GM23248 (cell line): Measurements from ENCODE around the gene NTHL1. TPM values are rescaled to one million over a fixed set of nuclear protein-coding genes. Genes with fewer than 3 reads are reported as not detected.

Source experiments
- DNase-seq: peaks from one replicate; pipeline ENCODE4 v3.0.0-alpha.2; 2015
- H2AFZ ChIP-seq: fragments of 200-600 bp; sonication (generic); 2 replicates; pipeline ENCODE4 v1.6.1; 2016; ENCODE audit warnings: antibody characterized with exemption
- H3F3A ChIP-seq: fragments of 200-600 bp; sonication (generic); 2 replicates; pipeline ENCODE4 v1.6.1; 2016; ENCODE audit warnings: mild to moderate bottlenecking, antibody characterized with exemption, mixed run types; ENCODE audit not compliant: insufficient read depth
- H3K27ac ChIP-seq: fragments of 200-600 bp; sonication (generic); 2 replicates; pipeline ENCODE4 v1.5.1; 2016; ENCODE audit warnings: mild to moderate bottlenecking
- H3K27me3 ChIP-seq: fragments of 200-600 bp; sonication (generic); replicated peaks from 2 replicates; pipeline ENCODE4 v1.6.1; 2016; ENCODE audit warnings: mild to moderate bottlenecking; ENCODE audit not compliant: insufficient read depth
- H3K36me3 ChIP-seq: fragments of 200-600 bp; sonication (generic); 2 replicates; pipeline ENCODE4 v1.6.1; 2016; ENCODE audit warnings: low read depth, mild to moderate bottlenecking
- H3K4me1 ChIP-seq: fragments of 200-600 bp; sonication (generic); 2 replicates; pipeline ENCODE4 v1.6.1; 2016; ENCODE audit warnings: mild to moderate bottlenecking; ENCODE audit not compliant: insufficient read depth
- H3K4me2 ChIP-seq: fragments of 200-600 bp; sonication (generic); one replicate; pipeline ENCODE4 v1.6.1; 2016; ENCODE audit warnings: mild to moderate bottlenecking; ENCODE audit not compliant: unreplicated experiment
- H3K4me3 ChIP-seq: fragments of 200-600 bp; sonication (generic); 2 replicates; pipeline ENCODE4 v1.5.1; 2016; ENCODE audit warnings: mild to moderate bottlenecking
- H3K79me2 ChIP-seq: fragments of 200-600 bp; sonication (generic); 2 replicates; pipeline ENCODE4 v1.6.1; 2016; ENCODE audit warnings: mild to moderate bottlenecking; ENCODE audit not compliant: insufficient read depth
- H3K9ac ChIP-seq: fragments of 200-600 bp; sonication (generic); 2 replicates; pipeline ENCODE4 v1.6.1; 2016; ENCODE audit warnings: mild to moderate bottlenecking
- H3K9me2 ChIP-seq: fragments of 200-600 bp; sonication (generic); 2 replicates; pipeline ENCODE4 v1.6.1; 2016; ENCODE audit warnings: mixed run types, mild to moderate bottlenecking, moderate library complexity; ENCODE audit not compliant: insufficient read depth
- H3K9me3 ChIP-seq: fragments of 200-600 bp; sonication (generic); one replicate; pipeline ENCODE4 v1.6.1; 2017; ENCODE audit warnings: low read depth
- H4K20me1 ChIP-seq: fragments of 200-600 bp; sonication (generic); 2 replicates; pipeline ENCODE4 v1.6.0; 2016; ENCODE audit not compliant: insufficient read depth
- EZH2 ChIP-seq: fragments of 200-600 bp; sonication (generic); IDR thresholded peaks from 2 replicates; pipeline ENCODE4 v1.6.1; 2018; ENCODE audit warnings: antibody characterized with exemption, mild to moderate bottlenecking; ENCODE audit not compliant: insufficient read depth, poor library complexity, severe bottlenecking
- EZH2phosphoT487 ChIP-seq: fragments of 200-600 bp; sonication (generic); IDR thresholded peaks from 2 replicates; pipeline ENCODE4 v1.6.1; 2018; ENCODE audit warnings: antibody characterized with exemption, moderate library complexity, mild to moderate bottlenecking, low read depth; ENCODE audit not compliant: insufficient read depth
- WGBS, 2 experiments: methylation state at CpG; one replicate each; pipeline ENCODE4 v1.1.6; 2015 to 2017; ENCODE audit warnings: low lambda C conversion rate in 2 of 2, low coverage in 1 of 2; ENCODE audit errors: missing lambda C conversion rate in 2 of 2; 5-methylcytosine and 5-hydroxymethylcytosine counted together
- in situ Hi-C: fragments of 300-500 bp; cut with MboI; formaldehyde crosslinking; loops from 2 replicates; pipeline ENCODE4 v1.15.0; 2020
- polyA plus RNA-seq: library from polyadenylated mRNA; unstranded; fragments of >200 nt; fragmentation: Nextera tagmentation; extraction: Ambion mirVana; gene quantifications from 2 replicates; pipeline ENCODE4 v1.2.1, GENCODE V29; 2016
- total RNA-seq: library from RNA; depleted of rRNA; stranded (reverse); fragments of >200 nt; shearing (Covaris generic); gene quantifications from 2 replicates; pipeline ENCODE4 v1.2.3, GENCODE V29; 2014

NTHL1 gene
- total and polyA plus RNA-seq, 2 experiments from 2014 or later = 20.3 to 22.8 TPM

DNA sequence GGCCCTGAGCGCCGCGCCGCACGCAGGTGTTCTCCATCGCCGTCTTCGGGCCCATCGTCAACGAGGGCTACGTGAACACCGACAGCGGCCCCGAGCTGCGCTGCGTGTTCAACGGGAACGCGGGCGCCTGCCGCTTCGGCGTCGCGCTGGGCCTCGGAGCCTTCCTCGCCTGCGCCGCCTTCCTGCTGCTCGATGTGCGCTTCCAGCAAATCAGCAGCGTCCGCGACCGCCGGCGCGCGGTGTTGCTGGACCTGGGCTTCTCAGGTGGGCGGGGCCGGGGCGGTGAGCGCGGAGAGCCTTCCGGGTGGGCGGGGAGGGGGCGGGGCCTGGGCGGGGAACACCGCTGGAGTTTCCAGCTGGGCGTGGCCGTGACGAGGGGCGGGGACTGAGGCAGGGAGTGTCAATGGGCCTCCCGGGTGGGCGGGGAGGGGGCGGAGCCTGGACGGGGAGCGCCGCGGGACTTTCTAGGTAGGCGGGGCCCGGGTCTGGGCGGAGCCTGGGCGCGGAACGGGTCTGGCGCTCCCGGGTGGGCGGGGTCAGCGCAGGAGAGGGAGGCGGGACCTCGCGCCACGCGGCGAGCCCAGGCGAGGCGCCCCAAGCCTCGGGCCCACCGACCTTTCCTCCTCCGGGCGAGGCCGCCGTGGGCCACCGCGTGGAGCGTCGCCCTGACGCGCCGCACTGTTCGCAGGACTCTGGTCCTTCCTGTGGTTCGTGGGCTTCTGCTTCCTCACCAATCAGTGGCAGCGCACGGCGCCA lies 55.5 kb downstream of the NTHL1 start:
- H3K9me2 ChIP-seq = no peaks in the 10 kb centered on the region
- H3F3A ChIP-seq = peaks cover 31% of the 10 kb centered on the region
- H3K27ac ChIP-seq = no peak overlapping the region
- H3K9me3 ChIP-seq = no peaks in the 10 kb centered on the region
- TF ChIP-seq EZH2 (no peak), EZH2phosphoT487 (no peak)
- H3K4me1 ChIP-seq = peaks cover 12% of the 10 kb centered on the region
- no peak overlapping the region for H3K4me2 ChIP-seq
- no peaks in the 10 kb centered on the region for H4K20me1 ChIP-seq
- 9 to 12% methylated on average over 52 to 85 of the region's 96 CpGs for WGBS, 2 experiments
- 0 out of 2 replicates have a peak overlapping the region, but pooled peaks have one; percentile 27 for H3K4me3 ChIP-seq
- peak; percentile 92 for DNase-seq
- 0 out of 2 replicates have a peak, but pooled peaks cover 3% of the 10 kb centered on the region for H3K36me3 ChIP-seq
- in situ Hi-C loops = no loop called here
- H3K27me3 ChIP-seq = peaks cover 21% of the 10 kb centered on the region; the same call in 1 of the 2 replicates
- no peaks in the 10 kb centered on the region for H3K79me2 ChIP-seq
- H2AFZ ChIP-seq = peak overlapping the region; percentile 49; the same call in 1 of the 2 replicates
- no peak overlapping the region for H3K9ac ChIP-seq

DNA sequence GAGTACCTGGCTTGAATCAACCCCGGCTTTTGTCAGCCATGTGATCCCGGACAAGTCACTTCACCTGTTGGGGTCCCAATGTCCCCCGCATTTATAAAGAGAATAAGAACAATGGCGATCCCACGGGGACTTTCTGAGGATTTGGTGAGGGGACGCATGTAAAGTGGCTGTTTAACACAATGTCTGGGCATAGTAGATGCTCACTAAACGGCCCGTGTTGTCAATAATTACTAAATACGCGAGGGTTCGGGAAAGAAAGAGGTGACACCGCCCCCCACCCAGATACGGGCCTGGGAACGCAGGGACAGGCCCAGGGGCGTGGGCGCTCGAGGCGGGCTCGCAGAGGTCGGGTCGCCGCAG lies 56.1 kb downstream of the NTHL1 start:
- Histone ChIP-seq H3K27ac (no peak overlapping the region), H3K4me3 (0 out of 2 replicates have a peak overlapping the region, but pooled peaks have one; percentile 27), H3K36me3 (0 out of 2 replicates have a peak, but pooled peaks cover under 1% of the 10 kb centered on the region), H3K79me2 (no peaks in the 10 kb centered on the region), H4K20me1 (no peaks in the 10 kb centered on the region), H3K9me2 (no peaks in the 10 kb centered on the region), H3K4me1 (peaks cover 6% of the 10 kb centered on the region), H3K27me3 (peaks cover 21% of the 10 kb centered on the region; the same call in 1 of the 2 replicates), H3K4me2 (no peak overlapping the region), H3F3A (peaks cover 25% of the 10 kb centered on the region), H3K9ac (no peak overlapping the region), H3K9me3 (no peaks in the 10 kb centered on the region), H2AFZ (peak overlapping the region; percentile 22; the same call in 1 of the 2 replicates)
- no peak for DNase-seq
- WGBS, 2 experiments = 15 to 19% methylated on average over 22 of the region's 22 CpGs
- in situ Hi-C loops = no loop called here
- no peak for TF ChIP-seq EZH2phosphoT487
- peak; percentile 40 for TF ChIP-seq EZH2

DNA sequence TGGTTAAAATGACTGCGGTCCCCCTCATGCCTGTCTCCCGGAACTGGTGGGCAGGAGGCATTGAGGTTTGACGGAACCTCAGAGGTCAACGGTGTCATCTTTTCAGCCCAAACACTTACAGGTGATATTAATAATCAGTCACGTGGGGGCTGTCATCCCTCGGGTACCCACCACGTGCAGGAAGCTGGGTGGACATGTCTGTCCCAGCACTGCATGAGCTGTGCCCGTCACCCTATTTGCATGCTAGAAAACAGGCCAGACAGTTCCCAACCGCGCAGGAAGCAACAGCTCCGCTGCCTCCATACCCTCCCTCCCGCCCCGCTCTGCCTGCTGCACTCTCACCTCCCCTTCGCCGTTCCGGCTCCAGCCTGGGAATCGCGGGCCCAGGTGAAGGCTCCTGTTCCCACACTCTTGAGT lies 56.5 kb downstream of the NTHL1 start:
- Histone ChIP-seq H3K27me3 (peaks cover 21% of the 10 kb centered on the region; the same call in 1 of the 2 replicates), H2AFZ (no peak overlapping the region), H3K79me2 (no peaks in the 10 kb centered on the region), H3K9me2 (no peaks in the 10 kb centered on the region), H3K27ac (no peak overlapping the region), H3K4me2 (no peak overlapping the region), H3F3A (peaks cover 21% of the 10 kb centered on the region), H3K36me3 (no peaks in the 10 kb centered on the region), H3K4me3 (no peak overlapping the region), H4K20me1 (no peaks in the 10 kb centered on the region), H3K4me1 (peaks cover 5% of the 10 kb centered on the region; the same call in 1 of the 2 replicates), H3K9ac (no peak overlapping the region), H3K9me3 (no peaks in the 10 kb centered on the region)
- 16 to 24% methylated on average over 13 to 18 of the region's 18 CpGs for WGBS, 2 experiments
- in situ Hi-C loops = no loop called here
- no peak for DNase-seq
- TF ChIP-seq EZH2phosphoT487 = no peak
- no peak for TF ChIP-seq EZH2

DNA sequence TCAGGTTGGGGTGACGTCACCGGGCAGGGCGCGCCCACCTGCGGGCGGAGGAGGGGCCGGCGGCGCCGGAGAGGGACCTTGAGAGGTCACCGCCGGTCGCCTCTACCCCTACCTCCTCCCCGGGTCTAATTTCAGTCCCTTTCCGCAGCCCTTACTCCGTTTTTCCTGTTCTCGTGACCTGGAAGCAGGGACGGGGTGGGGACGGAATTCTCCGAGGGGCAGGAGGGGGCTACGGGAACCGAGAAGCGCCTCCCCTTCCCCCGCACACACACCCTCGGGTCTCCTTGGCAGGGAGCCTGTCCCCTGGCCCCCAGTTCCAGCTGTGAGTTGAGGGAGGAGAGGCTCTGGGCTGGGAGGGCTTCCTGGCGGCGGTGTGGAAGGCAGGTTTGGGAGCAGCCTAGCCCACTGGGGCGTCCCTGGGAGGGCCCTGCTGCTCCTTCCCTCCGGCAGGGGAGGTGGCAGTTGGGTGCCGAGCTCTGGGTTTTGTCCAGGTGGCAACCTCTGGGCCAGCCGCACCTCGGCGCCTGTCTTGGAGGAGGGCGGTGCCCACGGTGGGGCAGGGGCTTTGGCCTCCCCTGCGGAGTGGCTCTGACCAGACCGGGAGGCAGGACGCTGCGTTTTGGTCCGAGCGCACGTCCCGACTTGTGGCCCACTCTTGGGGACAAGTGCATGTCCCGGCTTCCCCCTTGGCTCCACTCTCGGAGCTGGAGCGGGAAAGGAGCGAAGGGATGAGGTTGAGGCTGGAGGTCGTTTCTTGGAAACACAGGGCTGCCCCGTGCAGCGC lies 57.1 kb downstream of the NTHL1 start:
- in situ Hi-C loops = no loop called here
- no peaks in the 10 kb centered on the region for H3K36me3 ChIP-seq
- H3K4me2 ChIP-seq = no peak overlapping the region
- H2AFZ ChIP-seq = no peak overlapping the region
- no peaks in the 10 kb centered on the region for H3K9me3 ChIP-seq
- no peak overlapping the region for H3K9ac ChIP-seq
- WGBS, 2 experiments = 7 to 10% methylated on average over 37 to 50 of the region's 50 CpGs
- no peaks in the 10 kb centered on the region for H3K9me2 ChIP-seq
- H3K4me3 ChIP-seq = no peak overlapping the region
- peaks cover 3% of the 10 kb centered on the region; the same call in 1 of the 2 replicates for H3K79me2 ChIP-seq
- peaks cover 15% of the 10 kb centered on the region for H3F3A ChIP-seq
- peaks cover 21% of the 10 kb centered on the region; the same call in 1 of the 2 replicates for H3K27me3 ChIP-seq
- H4K20me1 ChIP-seq = no peaks in the 10 kb centered on the region
- peak; percentile 96 for TF ChIP-seq EZH2
- TF ChIP-seq EZH2phosphoT487 = 0 out of 2 replicates have a peak, but pooled peaks have one; percentile 41
- H3K4me1 ChIP-seq = no peaks in the 10 kb centered on the region
- DNase-seq = no peak
- no peak overlapping the region for H3K27ac ChIP-seq
